ENCODE data around the gene PALS1. TPM values are rescaled to one million over a fixed set of nuclear protein-coding genes. Genes with fewer than 3 reads are reported as not detected.

The PALS1 gene
- total RNA-seq, 1 experiment from 2014 or later: 18.0 TPM

- Histone ChIP-seq H3K27me3 (ENCODE audit: insufficient read depth, low read length) (no peaks in the 10 kb centered on the region), H3K36me3 (ENCODE audit: control insufficient read depth in 1 of 2, insufficient read depth in 2 of 2, low read length in 2 of 2) (no peaks in the 10 kb centered on the region), H3K79me2 (ENCODE audit: insufficient read depth, low read length) (no peaks in the 10 kb centered on the region), H3K9me2 (ENCODE audit: insufficient read depth) (no peaks in the 10 kb centered on the region), H3K4me1 (ENCODE audit: control insufficient read depth in 1 of 2, insufficient read depth in 2 of 2, low read length in 2 of 2) (no peaks in the 10 kb centered on the region), H3K9me3 (ENCODE audit: control insufficient read depth in 1 of 2, insufficient read depth in 1 of 2, low read depth in 1 of 2, low read length in 2 of 2) (no peaks in the 10 kb centered on the region), H3K4me3 (replicated peaks in 1 of 2; ENCODE audit: low read depth in 1 of 2, low read length in 2 of 2) (no peak overlapping the region), H4K20me1 (ENCODE audit: insufficient read depth) (no peaks in the 10 kb centered on the region), H3K27ac (ENCODE audit: low read depth, low read length) (no peak overlapping the region), H2AFZ (ENCODE audit: low read depth, low read length, poor library complexity, severe bottlenecking) (no peak overlapping the region), H3K4me2 (ENCODE audit: low read length) (no peak overlapping the region), H3K9ac (ENCODE audit: low read length) (no peak overlapping the region)
- BruUV-seq (replicated peaks): no TSS peak
- no peak for TF ChIP-seq CTCF (IDR thresholded peaks at IDR 0.05 in 2 of 3, conservative IDR thresholded peaks at IDR 0.05 in 1 of 3; ENCODE audit: borderline replicate concordance in 1 of 3, insufficient read depth in 1 of 3, low read depth in 2 of 3, low read length in 2 of 3)
- TF ChIP-seq EZH2phosphoT487 (IDR thresholded peaks at IDR 0.05; ENCODE audit: borderline replicate concordance): no peak
- no peak for TF ChIP-seq POLR2A (IDR thresholded peaks at IDR 0.05; ENCODE audit: borderline replicate concordance, extremely low read depth, insufficient read depth, insufficient read length)
- no peak for TF ChIP-seq CEBPB (IDR thresholded peaks at IDR 0.05; ENCODE audit: low read depth)
- TF ChIP-seq SP1 (IDR thresholded peaks at IDR 0.05; ENCODE audit: low read depth): no peak
- no peak for TF ChIP-seq MAX (IDR thresholded peaks at IDR 0.05)
- no peak for TF ChIP-seq EGR1 (IDR thresholded peaks at IDR 0.05; ENCODE audit: low read depth)
- TF ChIP-seq RAD21 (IDR thresholded peaks at IDR 0.05; ENCODE audit: low read depth): no peak
- TF ChIP-seq ATF3 (IDR thresholded peaks at IDR 0.05): no peak
- no peak for TF ChIP-seq EZH2 (IDR thresholded peaks at IDR 0.05)
- no peak for TF ChIP-seq CBX3 (IDR thresholded peaks at IDR 0.05; ENCODE audit: low read depth)
- TF ChIP-seq POLR2AphosphoS5 (IDR thresholded peaks at IDR 0.05; ENCODE audit: low read depth, low read length): no peak
- TF ChIP-seq ELF1 (IDR thresholded peaks at IDR 0.05; ENCODE audit: borderline replicate concordance, low read depth): no peak
- TF ChIP-seq ZBTB33 (IDR thresholded peaks at IDR 0.05; ENCODE audit: extremely low read depth, insufficient replicate concordance, low read length): no peak
- ATAC-seq (no peak), DNase-seq (ENCODE audit: low read depth, low spot score) (no peak)
- intact Hi-C loops (cut with micrococcal nuclease): no loop called here
- ChIA-PET CTCF (no interaction called here), POLR2A (no interaction called here), RAD21 (ENCODE audit: low non-redundant PET in 1 of 2, low total read pairs in 2 of 2, uncharacterized antibody in 2 of 2, unreplicated experiment in 2 of 2) (no interaction called here)
Measured at GRCh38 chr14:67228325-67228984, 12.8 kb upstream of the PALS1 start.

All from HCT116 (cell line).